HG03378 (cell line): ENCODE results near the gene ARHGEF28.

Source experiments
- ATAC-seq: cut with Tn5 transposase; IDR thresholded peaks from one replicate; pipeline ENCODE4 v1.9.1; 2021; ENCODE audit warnings: mild to moderate bottlenecking, moderate library complexity; ENCODE audit not compliant: unreplicated experiment

The ARHGEF28 gene

GRCh38 chr5:73617510-73618279, 8.3 kb upstream of the ARHGEF28 start:
- no peak for ATAC-seq

GRCh38 chr5:73619606-73620333, 6.2 kb upstream of the ARHGEF28 start:
- no peak for ATAC-seq

- ATAC-seq: no peak
These were observed 5.7 kb upstream of the ARHGEF28 start for GRCh38 chr5:73620334-73620687.

- no peak for ATAC-seq
These were observed 2.9 kb upstream of the ARHGEF28 start for GRCh38 chr5:73623060-73623459.

GRCh38 chr5:73623901-73624404, 2.0 kb upstream of the ARHGEF28 start:
- ATAC-seq: no peak

GRCh38 chr5:73624888-73625287, 1.1 kb upstream of the ARHGEF28 start:
- ATAC-seq: no peak

GRCh38 chr5:73625372-73625943, 538 bp upstream of the ARHGEF28 start:
- no peak for ATAC-seq

- ATAC-seq: no peak
These were observed 868 bp downstream of the ARHGEF28 start for GRCh38 chr5:73626814-73627313.

- no peak for ATAC-seq
These were observed 3.5 kb downstream of the ARHGEF28 start for GRCh38 chr5:73629456-73629855.

GRCh38 chr5:73630765-73631164, 4.8 kb downstream of the ARHGEF28 start:
- ATAC-seq: no peak

GRCh38 chr5:73631500-73631899, 5.5 kb downstream of the ARHGEF28 start:
- ATAC-seq: no peak

GRCh38 chr5:73633060-73633459, 7.1 kb downstream of the ARHGEF28 start:
- ATAC-seq: no peak

- no peak for ATAC-seq
These were observed 10.4 kb downstream of the ARHGEF28 start for GRCh38 chr5:73636408-73636807.

- ATAC-seq: no peak
These were observed 11.6 kb downstream of the ARHGEF28 start for GRCh38 chr5:73637565-73637964.

GRCh38 chr5:73638344-73639095, 12.5 kb downstream of the ARHGEF28 start:
- no peak for ATAC-seq

GRCh38 chr5:73640861-73641320, 14.9 kb downstream of the ARHGEF28 start:
- ATAC-seq: no peak

GRCh38 chr5:73641811-73642210, 15.8 kb downstream of the ARHGEF28 start:
- no peak for ATAC-seq

- no peak for ATAC-seq
These were observed 16.3 kb downstream of the ARHGEF28 start for GRCh38 chr5:73642344-73642743.

GRCh38 chr5:73644385-73644963, 18.5 kb downstream of the ARHGEF28 start:
- ATAC-seq: no peak

GRCh38 chr5:73647721-73648120, 21.7 kb downstream of the ARHGEF28 start:
- no peak for ATAC-seq
